GM19099 (cell line): ENCODE measurements around the gene PTGES3L.

ENCODE experiments used
- POLR2A ChIP-seq: IDR thresholded peaks from 3 replicates; pipeline ENCODE4 v1.6.1; 2011; ENCODE audit warnings: low read depth; ENCODE audit not compliant: insufficient read length; ENCODE audit errors: extremely low read depth

The PTGES3L gene

GRCh38 chr17:43018008-43018853 lies 38.4 kb upstream of the PTGES3L start:
- TF ChIP-seq POLR2A: peak; percentile 8

GRCh38 chr17:43016216-43016615 lies 36.3 kb upstream of the PTGES3L start:
- peak; percentile 19 for TF ChIP-seq POLR2A

- TF ChIP-seq POLR2A: no peak
Measured at GRCh38 chr17:43015579-43015978, 35.7 kb upstream of the PTGES3L start.

- TF ChIP-seq POLR2A: no peak
Measured at GRCh38 chr17:43014649-43015542, 35.0 kb upstream of the PTGES3L start.

GRCh38 chr17:43014020-43014648 lies 34.3 kb upstream of the PTGES3L start:
- TF ChIP-seq POLR2A: no peak

GRCh38 chr17:43013296-43013695 lies 33.4 kb upstream of the PTGES3L start:
- no peak for TF ChIP-seq POLR2A

- TF ChIP-seq POLR2A: no peak
Measured at GRCh38 chr17:43011728-43012472, 32.0 kb upstream of the PTGES3L start.

GRCh38 chr17:43010667-43011308 lies 30.9 kb upstream of the PTGES3L start:
- no peak for TF ChIP-seq POLR2A

GRCh38 chr17:43006639-43007551 lies 27.0 kb upstream of the PTGES3L start, which contains the start of gene IFI35:
TSS of gene IFI35 (plus strand) at chr17:43006784. CDS start at chr17:43006948, 164 bp downstream.
- TF ChIP-seq POLR2A: peak; percentile 86

- no peak for TF ChIP-seq POLR2A
Measured at GRCh38 chr17:43003542-43004172, 23.8 kb upstream of the PTGES3L start.

GRCh38 chr17:42999003-42999525 lies 19.2 kb upstream of the PTGES3L start:
- no peak for TF ChIP-seq POLR2A
